Activated CD4-positive, alpha-beta T cell treated with anti-CD3 and anti-CD28 coated beads, Interleukin-2, amount 50 U/mL, for 48 hours (primary cell): ENCODE data around the gene FOXP1.

Experiments
- DNase-seq, 2 experiments: peaks; one replicate each; pipeline ENCODE4 v3.0.0-alpha.2; 2020

Gene FOXP1

GRCh38 chr3:71110385-71111222 lies 472.9 kb downstream of the FOXP1 start:
- no peak for DNase-seq

- DNase-seq, result no peak
Observed at GRCh38 chr3:71109977-71110285, 473.6 kb downstream of the FOXP1 start.

- peak in 1 of 2 experiments; percentile 31 for DNase-seq
Observed at GRCh38 chr3:71109241-71109976, 474.1 kb downstream of the FOXP1 start.

GRCh38 chr3:71107926-71108325 lies 475.6 kb downstream of the FOXP1 start:
- DNase-seq, result no peak

- DNase-seq, result no peak
Observed at GRCh38 chr3:71104976-71105375, 478.6 kb downstream of the FOXP1 start.

- DNase-seq, result no peak
Observed at GRCh38 chr3:71104556-71104955, 479.0 kb downstream of the FOXP1 start.

GRCh38 chr3:71104121-71104541 lies 479.4 kb downstream of the FOXP1 start:
- DNase-seq, result no peak

- no peak for DNase-seq
Observed at GRCh38 chr3:71103430-71103921, 480.1 kb downstream of the FOXP1 start.

- no peak for DNase-seq
Observed at GRCh38 chr3:71102111-71102983, 481.2 kb downstream of the FOXP1 start.

GRCh38 chr3:71101626-71102025 lies 481.9 kb downstream of the FOXP1 start:
- no peak for DNase-seq

- no peak for DNase-seq
Observed at GRCh38 chr3:71101014-71101413, 482.5 kb downstream of the FOXP1 start.

- DNase-seq, result no peak
Observed at GRCh38 chr3:71099997-71100719, 483.4 kb downstream of the FOXP1 start.

- DNase-seq, result no peak
Observed at GRCh38 chr3:71097557-71097956, 486.0 kb downstream of the FOXP1 start.

GRCh38 chr3:71095511-71096291 lies 487.8 kb downstream of the FOXP1 start:
- no peak for DNase-seq

GRCh38 chr3:71094658-71095209 lies 488.8 kb downstream of the FOXP1 start:
- no peak for DNase-seq

- DNase-seq, result no peak
Observed at GRCh38 chr3:71092665-71093064, 490.9 kb downstream of the FOXP1 start.

- DNase-seq, result no peak
Observed at GRCh38 chr3:71090207-71090606, 493.3 kb downstream of the FOXP1 start.

- DNase-seq, result no peak
Observed at GRCh38 chr3:71089271-71089847, 494.2 kb downstream of the FOXP1 start.

- no peak for DNase-seq
Observed at GRCh38 chr3:71088742-71089141, 494.8 kb downstream of the FOXP1 start.

GRCh38 chr3:71088019-71088708 lies 495.4 kb downstream of the FOXP1 start:
- DNase-seq, result no peak
